Stimulated activated CD4-positive, alpha-beta T cell treated with anti-CD3 and anti-CD28 coated beads, Interleukin-1b, Interleukin-23, amount 100 ng/mL, for 4 hours (primary cell): ENCODE measurements around the gene MTHFD1L.
"Not testable (repeated sequence)": the region's sequence is repeated elsewhere in the genome, so short reads cannot be mapped to it uniquely, and the experiment has no call there.

ENCODE experiments used
- DNase-seq, 2 donors: peaks; one replicate each; pipeline ENCODE4 v3.0.0-alpha.2; 2020; ENCODE audit warnings: low read depth in 2 of 2

Gene MTHFD1L

GRCh38 chr6:151040888-151041521, 175.5 kb downstream of the MTHFD1L start:
- DNase-seq = not testable (repeated sequence)

GRCh38 chr6:151041686-151042085, 176.2 kb downstream of the MTHFD1L start:
- no peak for DNase-seq

GRCh38 chr6:151042911-151043330, 177.4 kb downstream of the MTHFD1L start:
- DNase-seq = not testable (repeated sequence)

GRCh38 chr6:151043944-151044343, 178.4 kb downstream of the MTHFD1L start:
- no peak for DNase-seq

GRCh38 chr6:151044465-151045441, 179.3 kb downstream of the MTHFD1L start:
- DNase-seq = no peak

- DNase-seq = not testable (repeated sequence)
Measured at GRCh38 chr6:151045511-151046222, 180.2 kb downstream of the MTHFD1L start.

- no peak for DNase-seq
Measured at GRCh38 chr6:151051164-151051563, 185.7 kb downstream of the MTHFD1L start.

GRCh38 chr6:151052021-151052646, 186.6 kb downstream of the MTHFD1L start:
- DNase-seq = no peak

- no peak for DNase-seq
Measured at GRCh38 chr6:151054306-151054705, 188.8 kb downstream of the MTHFD1L start.

- no peak for DNase-seq
Measured at GRCh38 chr6:151056230-151056907, 190.9 kb downstream of the MTHFD1L start.

- no peak for DNase-seq
Measured at GRCh38 chr6:151057061-151057460, 191.6 kb downstream of the MTHFD1L start.

GRCh38 chr6:151058021-151058733, 192.7 kb downstream of the MTHFD1L start:
- DNase-seq = no peak

- no peak for DNase-seq
Measured at GRCh38 chr6:151059612-151060095, 194.2 kb downstream of the MTHFD1L start.

GRCh38 chr6:151060096-151060765, 194.7 kb downstream of the MTHFD1L start:
- no peak for DNase-seq

GRCh38 chr6:151060766-151061531, 195.4 kb downstream of the MTHFD1L start:
- no peak for DNase-seq

- DNase-seq = no peak
Measured at GRCh38 chr6:151063352-151063751, 197.8 kb downstream of the MTHFD1L start.

- no peak for DNase-seq
Measured at GRCh38 chr6:151063842-151064647, 198.5 kb downstream of the MTHFD1L start.
